ENCODE results near the gene DHRS4L2. TPM values are rescaled to one million over a fixed set of nuclear protein-coding genes. Genes with fewer than 3 reads are reported as not detected.

Gene DHRS4L2
- total RNA-seq, 4 donors from 2014 or later, result 15.3 to 19.6 (median 17.7) TPM

- no peaks in the 10 kb centered on the region for H3K27me3 ChIP-seq
- TF ChIP-seq POLR2A (IDR thresholded peaks at IDR 0.05) (no peak), CTCF (IDR thresholded peaks at IDR 0.05) (no peak), EP300 (IDR thresholded peaks at IDR 0.05) (no peak)
- WGBS, 2 donors, result 92 to 93% methylated on average over 9 of the region's 9 CpGs
- no peaks in the 10 kb centered on the region for H3K36me3 ChIP-seq
- H3K4me3 ChIP-seq, result no peak overlapping the region
- no peaks in the 10 kb centered on the region for H3K9me3 ChIP-seq
- H3K27ac ChIP-seq, result no peak overlapping the region
- peaks cover 0 to 19% (median 12%) of the 10 kb centered on the region in 4 donors for H3K4me1 ChIP-seq
- DNase-seq (ENCODE audit: low spot score in 2 of 2), result no peak
These were observed 65.9 kb downstream of the DHRS4L2 start for GRCh38 chr14:24054646-24055045.

Other genes with a start within 250 kb of the DHRS4L2 start
- 10 to 100 TPM; 28.8 to 61.5 (median 49.8) TPM for gene DHRS4, start 35.2 kb upstream of the DHRS4L2 start, total RNA-seq
- gene CARMIL3, start 63.1 kb downstream of the DHRS4L2 start, total RNA-seq, result under 1 TPM in 3 of 4 donors, not detected in 1; 0.42 to 0.60 (median 0.44) TPM
- gene CPNE6, start 82.6 kb downstream of the DHRS4L2 start, total RNA-seq, result not detected
- 10 to 100 TPM; 28.9 to 49.2 (median 34.3) TPM for gene PCK2, start 105.4 kb downstream of the DHRS4L2 start, total RNA-seq
- 100 to 1,000 TPM in 2 of 4 donors, 10 to 100 TPM in 2; 68.9 to 126 (median 98.9) TPM for gene DCAF11, start 125.8 kb downstream of the DHRS4L2 start, total RNA-seq
- gene NRL, start 126.0 kb downstream of the DHRS4L2 start, total RNA-seq, result 1 to 10 TPM; 4.8 to 7.0 (median 5.9) TPM
- 1 to 10 TPM in 1 of 4 donors, under 1 TPM in 1, not detected in 2; 0.78 to 1.3 TPM for gene FITM1, start 141.7 kb downstream of the DHRS4L2 start, total RNA-seq
- 100 to 1,000 TPM in 3 of 4 donors, 10 to 100 TPM in 1; 96.9 to 130 (median 110) TPM for gene PSME1, start 147.3 kb downstream of the DHRS4L2 start, total RNA-seq
- gene EMC9, start 152.7 kb downstream of the DHRS4L2 start, total RNA-seq, result 10 to 100 TPM in 2 of 4 donors, 1 to 10 TPM in 2; 9.2 to 22.7 (median 14.4) TPM
- 10 to 100 TPM; 33.7 to 64.0 (median 51.9) TPM for gene PSME2, start 157.7 kb downstream of the DHRS4L2 start, total RNA-seq
- 100 to 1,000 TPM in 1 of 4 donors, 10 to 100 TPM in 3; 33.5 to 112 (median 72.9) TPM for gene RNF31, start 158.6 kb downstream of the DHRS4L2 start, total RNA-seq
- 100 to 1,000 TPM in 1 of 4 donors, 10 to 100 TPM in 3; 55.7 to 106 (median 65.8) TPM for gene IRF9, start 172.3 kb downstream of the DHRS4L2 start, total RNA-seq
- 10 to 100 TPM in 3 of 4 donors, 1 to 10 TPM in 1; 6.5 to 25.5 (median 16.3) TPM for gene REC8, start 183.2 kb downstream of the DHRS4L2 start, total RNA-seq
- 10 to 100 TPM; 19.4 to 88.5 (median 26.9) TPM for gene IPO4, start 199.9 kb downstream of the DHRS4L2 start, total RNA-seq
- 10 to 100 TPM; 46.8 to 61.3 (median 54.6) TPM for gene TM9SF1, start 206.5 kb downstream of the DHRS4L2 start, total RNA-seq
- not detected for gene TSSK4, start 216.8 kb downstream of the DHRS4L2 start, total RNA-seq
- 100 to 1,000 TPM in 1 of 4 donors, 10 to 100 TPM in 3; 43.9 to 118 (median 82.1) TPM for gene CHMP4A, start 224.6 kb downstream of the DHRS4L2 start, total RNA-seq
- 10 to 100 TPM; 16.5 to 48.3 (median 28.9) TPM for gene MDP1, start 227.1 kb downstream of the DHRS4L2 start, total RNA-seq
- 100 to 1,000 TPM in 2 of 4 donors, 10 to 100 TPM in 2; 68.6 to 109 (median 98.3) TPM for gene NEDD8, start 243.4 kb downstream of the DHRS4L2 start, total RNA-seq
- gene GMPR2, start 244.0 kb downstream of the DHRS4L2 start, total RNA-seq, result 10 to 100 TPM; 46.5 to 63.4 (median 57.2) TPM

All from tibial nerve (tissue), 4 donors.